NCI-H128 (cell line): Measurements from ENCODE around the gene KDM6A.
"Not testable (repeated sequence)": the region's sequence is repeated elsewhere in the genome, so short reads cannot be mapped to it uniquely, and the experiment has no call there.

Experiments used
- DNase-seq: peaks from one replicate; lab custom pipeline; 2025; ENCODE audit not compliant: unreplicated experiment; lab: John Stamatoyannopoulos, UW

KDM6A gene

GRCh38 chrX:44915361-44915868 lies 42.4 kb downstream of the KDM6A start:
- no peak for DNase-seq

GRCh38 chrX:44918722-44919121 lies 45.7 kb downstream of the KDM6A start:
- DNase-seq: no peak

- no peak for DNase-seq
Observed at GRCh38 chrX:44922980-44923379, 50.0 kb downstream of the KDM6A start.

GRCh38 chrX:44927398-44927797 lies 54.4 kb downstream of the KDM6A start:
- DNase-seq: no peak

GRCh38 chrX:44931441-44931973 lies 58.5 kb downstream of the KDM6A start:
- no peak for DNase-seq

- DNase-seq: no peak
Observed at GRCh38 chrX:44935172-44935571, 62.2 kb downstream of the KDM6A start.

- no peak for DNase-seq
Observed at GRCh38 chrX:44935640-44936039, 62.7 kb downstream of the KDM6A start.

- DNase-seq: no peak
Observed at GRCh38 chrX:44937606-44938005, 64.6 kb downstream of the KDM6A start.

GRCh38 chrX:44938111-44938510 lies 65.1 kb downstream of the KDM6A start:
- DNase-seq: no peak

GRCh38 chrX:44940541-44940940 lies 67.6 kb downstream of the KDM6A start:
- DNase-seq: not testable (repeated sequence)

- DNase-seq: no peak
Observed at GRCh38 chrX:44943007-44943406, 70.0 kb downstream of the KDM6A start.

- DNase-seq: no peak
Observed at GRCh38 chrX:44944894-44945293, 71.9 kb downstream of the KDM6A start.

GRCh38 chrX:44945736-44946135 lies 72.7 kb downstream of the KDM6A start:
- DNase-seq: no peak

GRCh38 chrX:44946771-44947170 lies 73.8 kb downstream of the KDM6A start:
- DNase-seq: no peak

- no peak for DNase-seq
Observed at GRCh38 chrX:44947995-44948394, 75.0 kb downstream of the KDM6A start.

GRCh38 chrX:44948406-44948805 lies 75.4 kb downstream of the KDM6A start:
- DNase-seq: no peak

- DNase-seq: no peak
Observed at GRCh38 chrX:44949125-44949524, 76.1 kb downstream of the KDM6A start.

GRCh38 chrX:44950471-44951366 lies 77.7 kb downstream of the KDM6A start:
- DNase-seq: not testable (repeated sequence)

GRCh38 chrX:44951572-44952067 lies 78.6 kb downstream of the KDM6A start:
- DNase-seq: no peak

GRCh38 chrX:44952329-44953027 lies 79.5 kb downstream of the KDM6A start:
- no peak for DNase-seq

GRCh38 chrX:44953734-44954502 lies 80.9 kb downstream of the KDM6A start:
- DNase-seq: no peak
